Cortex of kidney (tissue), 1 donor: ENCODE measurements around the gene RNF212.

Experiments used
- DNase-seq: peaks from one replicate; lab custom pipeline; 2025; lab: John Stamatoyannopoulos, UW

RNF212 gene

DNA sequence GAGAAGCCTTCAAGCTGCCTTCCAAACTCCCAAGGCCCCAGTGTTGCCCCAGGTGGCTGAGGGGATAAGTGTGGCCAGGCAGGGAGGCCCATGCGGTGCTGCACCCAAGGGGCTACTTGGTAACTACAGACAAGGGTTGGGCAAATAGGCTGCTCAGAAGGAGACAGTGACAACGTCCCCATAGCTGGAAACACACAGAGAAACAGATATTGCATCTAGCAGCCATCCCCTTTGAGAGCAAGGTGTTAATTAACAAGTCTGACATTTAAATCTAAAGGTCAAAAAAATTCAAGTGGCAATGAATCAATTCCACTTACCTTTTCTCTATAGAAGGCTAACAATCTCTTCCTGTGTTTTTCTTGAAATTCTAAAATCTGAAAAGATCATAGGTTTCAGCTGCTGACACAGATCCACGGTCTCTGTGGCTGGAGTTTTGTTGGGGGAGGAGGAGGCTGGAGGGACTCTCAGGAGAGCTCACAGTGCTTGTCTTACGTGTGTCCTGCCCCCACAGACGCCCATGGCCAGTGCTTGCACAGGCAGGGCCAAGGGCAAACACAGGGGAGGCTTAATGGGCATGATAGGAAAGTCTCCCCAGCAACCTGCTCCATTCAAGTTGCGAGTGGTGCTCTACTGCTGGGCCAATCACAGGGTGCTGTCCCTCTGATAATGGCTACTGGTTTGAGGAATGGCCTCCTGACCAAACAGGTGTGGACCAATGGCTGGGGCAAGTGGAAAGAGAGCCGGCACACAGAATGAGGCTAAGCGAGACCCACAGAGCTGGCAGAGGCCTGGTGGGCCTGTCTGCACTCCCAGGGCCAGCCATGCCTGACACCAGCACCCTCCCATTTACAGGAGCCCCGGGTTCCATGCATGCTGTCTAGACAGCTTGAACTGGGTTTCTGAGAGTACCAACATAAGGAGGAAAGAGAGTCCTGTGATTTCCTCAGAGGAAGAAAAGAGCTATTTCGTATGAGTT lies 22.6 kb downstream of the RNF212 start:
- no peak for DNase-seq

GRCh38 chr4:1090036-1090435 lies 23.3 kb downstream of the RNF212 start:
- no peak for DNase-seq

DNA sequence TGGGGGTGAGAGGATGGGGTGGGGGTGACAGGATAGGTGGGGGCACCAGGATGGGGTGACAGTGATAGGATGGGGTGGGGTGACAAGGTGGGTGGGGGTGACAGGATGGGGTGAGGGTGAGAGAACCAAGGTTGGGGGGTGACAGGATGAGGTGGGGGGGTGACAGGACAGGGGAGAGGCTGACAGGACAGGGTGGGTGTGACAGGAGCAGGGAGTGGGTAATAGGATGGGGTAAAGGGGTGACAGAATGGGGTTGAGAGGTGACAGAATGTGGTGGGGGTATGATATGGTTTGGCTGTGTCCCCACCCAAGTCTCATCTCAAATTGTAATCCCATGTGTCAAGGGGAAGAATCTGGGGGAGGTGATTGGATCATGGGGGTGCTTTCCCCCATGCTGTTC lies 26.0 kb downstream of the RNF212 start:
- no peak for DNase-seq

DNA sequence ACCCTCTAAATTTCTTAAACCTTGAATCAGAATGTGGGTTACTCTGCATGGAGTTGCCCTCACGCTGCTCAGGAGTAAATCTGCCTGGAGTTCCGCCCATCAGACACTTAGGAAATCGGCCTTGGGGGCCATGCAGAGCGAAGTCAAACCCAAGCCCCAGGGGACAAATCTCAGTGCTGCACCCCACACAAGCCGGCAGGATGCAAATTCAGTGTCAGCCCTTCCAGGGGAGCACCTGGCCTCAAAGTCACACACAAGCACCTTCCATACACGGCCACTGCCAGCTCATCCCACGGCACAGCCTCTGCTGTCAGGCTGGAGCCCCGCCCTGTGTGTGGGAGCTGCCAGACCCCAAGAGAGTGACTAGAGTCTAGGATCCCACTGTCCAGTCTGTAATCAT lies 27.4 kb downstream of the RNF212 start:
- no peak for DNase-seq

- DNase-seq: no peak
Observed at GRCh38 chr4:1085404-1085799, 28.0 kb downstream of the RNF212 start.

DNA sequence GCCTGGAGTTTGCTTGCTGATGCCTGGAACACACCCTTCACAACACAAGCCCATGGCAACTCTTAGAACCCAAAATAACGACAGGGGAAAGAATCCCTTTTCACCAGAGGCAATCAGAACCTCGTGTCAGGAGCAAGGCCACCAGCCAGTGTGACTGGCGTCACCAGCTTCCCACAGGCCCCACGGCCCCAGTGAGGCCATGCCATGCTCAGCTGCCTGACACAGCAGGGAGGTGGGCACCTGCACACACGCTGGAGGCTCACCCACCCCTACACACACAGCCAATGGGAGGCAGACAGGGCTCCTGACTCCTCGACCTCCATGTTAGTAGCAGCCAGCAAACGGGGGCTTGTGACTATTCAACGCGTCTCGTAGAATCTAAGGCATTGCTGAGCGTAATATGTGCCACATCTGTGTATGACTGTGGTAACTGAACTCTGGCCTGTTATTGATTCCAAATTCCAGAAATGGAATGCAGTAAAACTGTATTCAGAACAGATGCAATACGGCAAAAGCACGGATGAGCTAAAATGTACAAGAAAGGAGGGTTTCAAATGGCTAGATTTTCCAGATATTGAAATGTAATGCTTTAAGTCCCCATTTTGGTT lies 28.5 kb downstream of the RNF212 start:
- DNase-seq: no peak

GRCh38 chr4:1084394-1084793 lies 29.0 kb downstream of the RNF212 start:
- DNase-seq: no peak

DNA sequence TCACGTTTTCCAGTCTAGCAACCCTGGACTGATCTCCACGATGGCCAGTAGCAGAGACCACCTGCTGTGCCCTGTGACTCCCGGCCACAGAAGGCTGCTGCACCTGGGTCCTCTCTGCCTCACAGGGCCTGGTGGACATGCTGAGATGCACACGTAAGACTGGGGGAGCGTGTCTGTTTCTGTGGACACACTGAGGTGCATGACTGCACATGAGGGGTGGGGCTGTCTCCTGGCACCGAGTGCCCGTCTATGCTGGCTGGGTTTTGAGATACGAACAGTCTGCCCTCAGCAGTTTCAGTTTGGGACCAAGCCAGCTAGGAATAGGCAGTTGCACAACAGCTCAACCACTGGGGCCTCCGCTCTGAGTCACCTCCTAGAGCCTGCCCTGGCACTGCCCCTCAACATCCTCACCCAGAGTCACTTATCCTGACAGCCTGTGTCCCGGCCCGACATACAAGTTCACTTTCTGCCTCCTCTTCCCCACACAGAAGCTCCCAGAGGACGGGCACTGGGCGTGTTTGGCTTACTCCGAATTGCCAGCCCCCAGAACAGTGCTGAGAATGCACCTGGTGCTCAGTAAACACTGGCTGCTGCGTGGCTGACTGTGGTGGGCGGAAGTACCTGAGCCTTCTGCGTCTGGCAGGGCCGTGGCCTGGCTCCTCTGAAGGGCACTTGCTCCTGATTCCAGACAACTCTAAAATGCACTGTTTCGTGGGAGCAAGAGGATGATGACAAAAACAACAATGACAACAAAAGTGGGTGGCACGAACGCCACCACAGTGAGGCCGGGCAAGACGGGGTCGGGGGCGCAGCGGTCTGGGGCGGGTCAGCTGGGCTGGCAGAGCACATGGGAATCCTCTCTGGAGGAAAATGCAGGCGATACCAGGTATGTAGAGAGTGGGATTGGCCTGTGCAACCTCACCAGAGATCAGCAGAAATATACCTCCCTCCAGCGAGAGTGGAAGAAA lies 30.9 kb downstream of the RNF212 start:
- DNase-seq: no peak

- DNase-seq: no peak
Observed at GRCh38 chr4:1081689-1082040, 31.7 kb downstream of the RNF212 start.

DNA sequence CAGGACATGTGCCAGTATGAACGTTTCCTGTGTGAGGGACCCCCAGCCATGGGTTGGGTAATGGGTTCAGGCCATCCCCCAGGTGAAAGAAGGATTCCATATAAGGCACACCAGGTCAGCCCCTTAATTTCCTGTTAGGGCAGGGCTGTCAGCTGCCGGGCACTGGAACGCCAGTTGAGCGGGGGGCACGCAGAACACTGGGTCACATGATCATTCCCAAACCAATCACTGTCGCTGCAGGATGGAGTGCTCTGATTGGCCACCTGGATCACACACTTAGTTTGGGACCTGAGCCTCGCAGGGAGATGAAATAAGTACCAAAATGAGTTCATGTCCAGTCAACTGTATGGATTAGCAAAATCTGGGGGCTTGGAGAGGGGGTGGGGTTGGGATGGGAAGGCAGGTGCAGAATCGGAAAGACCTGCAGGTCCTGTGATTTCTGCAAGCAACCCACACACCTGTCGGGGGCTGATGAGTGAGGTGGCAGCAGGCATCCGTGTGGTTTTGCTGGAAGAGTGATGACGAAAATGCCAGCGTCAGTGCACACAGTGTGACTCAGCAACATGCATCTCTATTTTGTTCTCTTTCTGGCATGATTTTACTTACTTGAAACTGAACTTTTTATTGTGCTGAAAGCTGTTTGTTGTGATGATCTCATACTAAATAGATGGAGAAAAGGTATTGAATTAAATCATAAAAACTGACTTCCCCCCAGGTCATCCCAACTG lies 32.2 kb downstream of the RNF212 start:
- DNase-seq: no peak

DNA sequence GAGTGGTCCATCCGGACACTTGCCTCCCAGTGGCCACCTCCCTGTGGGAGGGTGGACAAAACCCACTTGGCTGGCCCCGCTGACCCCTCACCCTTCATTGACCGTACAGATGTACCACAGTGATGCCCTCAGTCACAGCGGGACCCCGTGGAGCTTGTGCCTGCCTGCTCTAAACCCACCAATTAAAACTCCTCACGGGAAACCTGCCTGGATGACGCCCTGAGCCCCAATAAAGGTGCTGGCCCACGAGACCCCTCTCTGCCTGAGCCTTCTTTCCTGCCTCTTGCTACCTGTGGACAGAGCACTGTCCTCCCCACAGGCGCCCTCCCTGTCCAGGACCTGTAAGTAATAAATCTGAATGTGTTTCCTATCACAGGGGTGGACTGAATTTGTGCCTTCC lies 32.9 kb downstream of the RNF212 start:
- no peak for DNase-seq

DNA sequence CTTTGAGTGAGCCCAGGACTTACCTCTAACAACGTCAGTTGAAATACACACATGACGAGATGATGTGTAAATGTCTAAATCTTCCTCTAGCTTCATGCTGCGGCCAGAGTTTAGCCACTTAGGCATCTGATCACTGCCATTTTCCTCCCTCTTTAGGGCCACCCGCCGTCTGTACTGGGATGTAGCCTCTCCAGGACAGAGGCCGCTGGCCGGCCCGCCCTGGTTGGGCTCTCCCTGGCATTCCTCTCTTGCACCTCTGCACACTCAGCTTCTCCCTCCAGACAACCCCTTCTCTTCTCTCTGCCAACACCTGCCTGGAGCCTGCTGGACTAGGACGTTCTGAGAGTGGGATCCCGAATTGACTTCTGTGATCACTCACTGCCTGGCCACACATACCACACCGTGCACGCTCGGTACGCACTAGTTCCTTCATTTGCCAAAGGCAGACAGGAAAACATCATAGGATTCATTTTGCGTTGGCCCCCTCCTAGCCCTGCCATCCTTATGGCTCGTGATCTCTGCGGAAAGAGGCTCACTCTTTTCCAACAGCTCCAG lies 33.6 kb downstream of the RNF212 start:
- DNase-seq: no peak

- no peak for DNase-seq
Observed at GRCh38 chr4:1078490-1078889, 34.9 kb downstream of the RNF212 start.

DNA sequence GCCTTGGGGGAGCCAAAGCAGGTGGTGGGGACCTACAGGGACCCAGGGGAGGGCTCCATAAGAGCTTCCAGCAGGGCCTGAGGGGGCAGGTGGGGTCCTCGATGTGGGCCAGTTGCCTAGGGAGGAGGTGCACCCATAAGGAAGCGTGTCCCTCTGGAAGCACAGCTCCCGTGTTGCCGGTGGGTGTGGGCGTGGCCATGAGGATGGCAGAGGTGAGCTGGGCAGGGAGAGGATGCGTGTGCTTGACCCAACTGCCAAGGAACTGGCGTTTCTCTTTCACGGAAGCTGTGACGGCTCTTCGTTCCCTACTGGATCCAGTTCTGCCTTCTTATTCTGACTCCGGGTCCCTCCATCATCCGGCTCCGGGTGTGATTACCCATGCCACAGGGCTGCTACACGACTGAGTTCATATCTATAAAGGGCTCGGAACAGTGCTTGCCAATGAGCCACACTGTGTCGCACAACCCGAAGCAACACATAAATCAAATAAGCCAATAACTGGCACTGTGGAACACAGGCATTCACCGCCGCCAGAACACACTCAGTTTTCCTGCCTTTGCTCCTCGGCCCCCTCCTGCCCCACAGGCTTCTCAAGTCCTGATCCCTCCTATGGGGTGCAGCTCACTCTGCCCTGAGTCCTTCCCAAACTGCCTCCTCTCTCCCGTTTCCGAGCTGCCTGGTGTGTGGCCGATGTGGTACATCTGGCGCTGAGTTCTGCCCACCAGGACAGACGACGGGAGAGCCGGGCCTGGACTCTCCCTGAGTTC lies 35.5 kb downstream of the RNF212 start:
- DNase-seq: no peak

DNA sequence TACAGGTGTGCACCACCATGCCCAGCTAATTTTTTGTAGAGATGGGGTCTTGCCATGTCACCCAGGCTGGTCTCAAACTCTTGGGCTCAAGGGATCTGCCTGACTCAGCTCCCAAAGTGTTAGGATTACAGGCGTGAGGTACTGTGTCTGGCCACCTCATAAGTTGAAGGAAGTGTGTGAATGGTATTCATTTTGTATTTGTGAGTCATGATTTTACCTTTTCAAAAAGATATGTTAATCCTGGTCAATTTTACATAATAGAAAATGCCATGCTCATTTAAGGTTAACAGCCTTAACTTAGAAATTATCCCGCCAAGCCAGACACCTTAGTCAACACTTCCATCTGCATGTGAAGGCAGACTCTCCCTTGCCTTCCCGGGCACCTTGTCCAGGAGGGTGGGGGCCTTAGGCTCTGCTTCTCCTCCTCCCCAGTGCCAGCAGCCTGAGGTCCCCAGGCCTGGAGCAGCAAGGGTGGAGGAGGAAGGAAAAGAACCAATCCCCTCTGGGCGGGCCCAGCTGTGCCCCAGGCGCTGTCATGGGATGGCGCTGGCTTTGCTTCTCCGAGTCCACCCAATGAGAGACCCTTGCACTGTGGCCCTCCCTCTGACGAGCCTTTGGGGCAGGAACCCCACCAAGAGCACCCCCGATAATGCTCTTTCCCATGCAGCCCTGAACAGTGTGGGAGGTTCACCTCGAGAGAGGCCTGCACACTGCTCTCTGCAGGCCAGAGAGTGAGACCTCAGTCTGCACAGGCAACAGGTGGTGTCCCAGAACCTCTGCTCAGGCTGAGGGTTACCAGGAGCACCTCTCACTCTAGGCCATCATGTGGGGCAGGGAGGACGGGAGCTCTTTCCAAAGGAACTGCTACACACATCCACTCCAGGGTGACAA lies 37.3 kb downstream of the RNF212 start:
- no peak for DNase-seq

DNA sequence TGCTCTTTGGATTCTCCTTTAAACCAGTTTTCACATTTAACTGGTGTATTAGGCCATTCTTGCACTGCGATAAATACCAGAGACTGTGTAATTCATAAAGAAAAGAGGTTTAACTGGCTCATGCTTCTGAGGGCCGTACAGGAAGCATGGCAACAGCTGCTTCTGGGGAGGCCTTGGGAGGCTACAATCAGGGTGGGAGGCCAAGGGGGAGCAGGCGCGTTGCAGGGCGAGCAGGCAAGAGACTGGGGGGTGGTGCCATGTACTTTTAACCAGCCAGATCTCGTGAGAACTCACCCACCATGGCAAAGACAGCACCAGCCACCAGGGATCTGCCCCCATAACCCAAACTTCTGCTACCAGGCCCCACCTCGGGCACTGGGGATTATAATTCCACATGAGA lies 38.1 kb downstream of the RNF212 start:
- no peak for DNase-seq

GRCh38 chr4:1074077-1074476 lies 39.3 kb downstream of the RNF212 start:
- DNase-seq: no peak

DNA sequence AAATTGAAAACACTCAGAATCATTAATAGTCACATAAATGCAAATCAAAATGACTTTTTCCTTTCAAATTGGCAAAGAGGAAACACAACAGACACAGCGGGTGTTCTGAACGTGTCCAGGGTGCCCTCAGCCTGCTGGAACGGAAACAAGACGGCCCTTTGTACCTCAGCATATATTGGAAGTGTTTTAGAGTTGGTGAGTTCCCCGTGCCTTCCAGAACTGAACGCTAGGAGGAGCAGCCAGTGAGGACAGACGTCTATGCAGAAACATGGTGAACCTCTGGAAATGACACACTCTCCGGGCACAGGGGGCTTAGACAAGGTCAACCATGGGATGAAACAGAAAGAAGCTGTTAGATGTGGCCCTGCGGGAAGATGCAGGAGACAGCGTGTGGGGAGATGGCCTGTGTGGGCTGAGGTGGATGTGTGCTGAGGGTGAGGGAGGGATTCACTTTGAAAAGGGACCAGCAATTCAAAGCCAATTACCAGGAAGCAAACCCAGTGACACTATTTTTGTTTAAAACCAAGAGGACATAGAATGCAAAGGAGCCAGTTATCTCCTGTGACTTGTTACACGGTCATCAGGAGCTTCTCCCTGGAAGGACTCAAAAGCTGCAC lies 40.4 kb downstream of the RNF212 start:
- no peak for DNase-seq

GRCh38 chr4:1069394-1069793 lies 44.0 kb downstream of the RNF212 start:
- no peak for DNase-seq
